Measurements from ENCODE around the gene OSBP2.

OSBP2 gene

GRCh38 chr22:30790366-30790765, 95.7 kb downstream of the OSBP2 start:
- TF ChIP-seq CTCF (conservative IDR thresholded peaks at IDR 0.05; ENCODE audit: low read length) = no peak
- H3K4me3 ChIP-seq (ENCODE audit: low read length) = no peak overlapping the region
- no peak for DNase-seq (ENCODE audit: low read depth)

- DNase-seq (ENCODE audit: low read depth) = no peak
- TF ChIP-seq CTCF (conservative IDR thresholded peaks at IDR 0.05; ENCODE audit: low read length) = no peak
- H3K4me3 ChIP-seq (ENCODE audit: low read length) = no peak overlapping the region
Measured at GRCh38 chr22:30792456-30792855, 97.8 kb downstream of the OSBP2 start.

GRCh38 chr22:30795118-30795517, 100.4 kb downstream of the OSBP2 start:
- DNase-seq (ENCODE audit: low read depth) = no peak
- H3K4me3 ChIP-seq (ENCODE audit: low read length) = no peak overlapping the region
- no peak for TF ChIP-seq CTCF (conservative IDR thresholded peaks at IDR 0.05; ENCODE audit: low read length)

- TF ChIP-seq CTCF (conservative IDR thresholded peaks at IDR 0.05; ENCODE audit: low read length) = no peak
- no peak for DNase-seq (ENCODE audit: low read depth)
- H3K4me3 ChIP-seq (ENCODE audit: low read length) = no peak overlapping the region
Measured at GRCh38 chr22:30801695-30802094, 107.0 kb downstream of the OSBP2 start.

- TF ChIP-seq CTCF (conservative IDR thresholded peaks at IDR 0.05; ENCODE audit: low read length) = no peak
- H3K4me3 ChIP-seq (ENCODE audit: low read length) = peak overlapping the region; percentile 43
- DNase-seq (ENCODE audit: low read depth) = peak; percentile 91
Measured at GRCh38 chr22:30802202-30803166, 107.8 kb downstream of the OSBP2 start.

- H3K4me3 ChIP-seq (ENCODE audit: low read length) = no peak overlapping the region
- DNase-seq (ENCODE audit: low read depth) = no peak
Measured at GRCh38 chr22:30803679-30804078, 109.0 kb downstream of the OSBP2 start.

More at GRCh38 chr22:30803679-30804078, 109.0 kb downstream of the OSBP2 start:
- TF ChIP-seq CTCF (conservative IDR thresholded peaks at IDR 0.05; ENCODE audit: low read length) = no peak
